SJSA1 (cell line): ENCODE data around the gene KLC1. TPM values are rescaled to one million over a fixed set of nuclear protein-coding genes. Genes with fewer than 3 reads are reported as not detected.

ENCODE experiments used
- DNase-seq, 2 experiments: peaks; one replicate each; pipeline ENCODE4 v3.0.0-alpha.2; 2015 to 2020; ENCODE audit warnings: low spot score in 2 of 2, low read depth in 1 of 2
- H3K27ac ChIP-seq: fragments of 250-450 bp; sonication (Bioruptor Pico); 2 replicates; pipeline ENCODE4 v1.5.1; 2020; ENCODE audit warnings: mild to moderate bottlenecking, moderate library complexity
- H3K27me3 ChIP-seq: fragments of 250-450 bp; sonication (Bioruptor Pico); replicated peaks from 2 replicates; pipeline ENCODE4 v1.5.1; 2020; ENCODE audit warnings: mild to moderate bottlenecking, moderate library complexity
- H3K36me3 ChIP-seq: fragments of 250-450 bp; sonication (Bioruptor Pico); 2 replicates; pipeline ENCODE4 v1.5.1; 2020; ENCODE audit warnings: mild to moderate bottlenecking
- H3K4me1 ChIP-seq: fragments of 250-450 bp; sonication (Bioruptor Pico); replicated peaks from 2 replicates; pipeline ENCODE4 v1.6.1; 2021; ENCODE audit warnings: mild to moderate bottlenecking
- H3K4me3 ChIP-seq: fragments of 250-450 bp; sonication (Bioruptor Pico); 2 replicates; pipeline ENCODE4 v1.5.1; 2020; ENCODE audit warnings: mild to moderate bottlenecking
- H3K9me3 ChIP-seq: fragments of 250-450 bp; sonication (Bioruptor Pico); replicated peaks from 2 replicates; pipeline ENCODE4 v1.5.1; 2020; ENCODE audit warnings: mild to moderate bottlenecking
- total RNA-seq: library from RNA; depleted of rRNA; stranded (reverse); fragments of >200 nt; shearing (Covaris generic); gene quantifications from 2 replicates; pipeline ENCODE4 v1.2.3, GENCODE V29; 2014

Gene KLC1
- total RNA-seq, 1 experiment from 2014 or later = 196 TPM

- Histone ChIP-seq H3K36me3 (peaks cover 87% of the 10 kb centered on the region), H3K4me3 (no peak overlapping the region)
These were observed 27.7 kb downstream of the KLC1 start for GRCh38 chr14:103656756-103657133.

DNA sequence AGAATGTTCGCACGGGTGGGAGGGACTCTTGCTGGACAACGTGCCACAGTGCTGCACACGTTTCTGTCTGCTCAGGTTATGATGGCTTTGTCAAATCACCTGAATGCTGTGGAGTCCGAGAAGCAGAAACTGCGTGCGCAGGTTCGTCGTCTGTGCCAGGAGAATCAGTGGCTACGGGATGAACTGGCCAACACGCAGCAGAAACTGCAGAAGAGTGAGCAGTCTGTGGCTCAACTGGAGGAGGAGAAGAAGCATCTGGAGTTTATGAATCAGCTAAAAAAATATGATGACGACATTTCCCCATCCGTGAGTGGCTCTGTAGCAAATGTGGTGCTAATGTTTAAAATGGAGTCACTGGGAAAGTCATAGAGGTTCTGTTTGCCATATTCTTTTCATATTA is 28.5 kb downstream of the KLC1 start:
- Histone ChIP-seq H3K4me3 (no peak overlapping the region), H3K9me3 (no peaks in the 10 kb centered on the region), H3K4me1 (peaks cover 17% of the 10 kb centered on the region), H3K27me3 (no peaks in the 10 kb centered on the region), H3K36me3 (peaks cover 91% of the 10 kb centered on the region), H3K27ac (no peak overlapping the region)
- no peak for DNase-seq

More at GRCh38 chr14:103656756-103657133, 27.7 kb downstream of the KLC1 start:
- DNase-seq = no peak
- Histone ChIP-seq H3K27me3 (no peaks in the 10 kb centered on the region), H3K27ac (no peak overlapping the region), H3K9me3 (no peaks in the 10 kb centered on the region), H3K4me1 (peaks cover 17% of the 10 kb centered on the region)

DNA sequence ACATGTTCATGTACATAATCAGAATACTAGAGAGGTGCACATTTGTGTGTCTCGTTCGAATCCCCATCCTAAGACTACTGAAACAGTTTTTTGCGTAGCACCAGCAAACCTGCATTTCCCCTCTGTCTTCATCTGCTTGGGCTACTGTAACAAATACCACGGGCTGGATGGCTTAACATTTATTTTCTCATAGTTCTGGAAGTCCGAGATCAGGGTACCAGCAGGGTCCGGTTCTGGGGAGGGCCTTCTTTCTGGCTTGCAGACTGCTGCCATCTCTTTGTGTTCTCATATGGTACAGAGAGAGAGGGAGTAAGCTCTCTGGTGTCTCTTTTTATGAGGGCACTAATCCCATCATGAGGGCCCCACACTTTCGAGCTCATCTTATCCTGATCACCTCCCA is 30.6 kb downstream of the KLC1 start:
- Histone ChIP-seq H3K27me3 (no peaks in the 10 kb centered on the region), H3K9me3 (no peaks in the 10 kb centered on the region), H3K4me3 (no peak overlapping the region), H3K36me3 (peaks cover 86% of the 10 kb centered on the region), H3K4me1 (peaks cover 26% of the 10 kb centered on the region), H3K27ac (no peak overlapping the region)
- no peak for DNase-seq

GRCh38 chr14:103662029-103662428 is 33.0 kb downstream of the KLC1 start:
- no peaks in the 10 kb centered on the region for H3K9me3 ChIP-seq
- peaks cover 43% of the 10 kb centered on the region for H3K4me1 ChIP-seq
- no peaks in the 10 kb centered on the region for H3K27me3 ChIP-seq
- peaks cover 82% of the 10 kb centered on the region for H3K36me3 ChIP-seq
- no peak overlapping the region for H3K27ac ChIP-seq
- H3K4me3 ChIP-seq = no peak overlapping the region
- DNase-seq = no peak

DNA sequence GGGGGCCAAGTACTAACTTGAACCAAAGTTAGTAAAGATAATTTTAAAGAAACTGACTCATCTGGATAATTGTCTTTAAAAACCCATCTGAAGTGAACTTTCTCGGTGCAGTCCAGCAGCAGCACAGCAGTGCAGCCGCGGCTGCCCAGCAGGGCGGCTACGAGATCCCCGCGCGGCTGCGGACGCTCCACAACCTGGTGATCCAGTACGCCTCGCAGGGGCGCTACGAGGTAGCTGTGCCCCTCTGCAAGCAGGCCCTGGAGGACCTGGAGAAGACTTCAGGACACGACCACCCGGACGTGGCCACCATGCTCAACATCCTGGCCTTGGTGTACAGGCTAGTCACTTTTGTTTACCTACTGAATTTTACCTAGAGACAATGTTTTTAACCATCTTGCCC is 33.6 kb downstream of the KLC1 start:
- Histone ChIP-seq H3K9me3 (no peaks in the 10 kb centered on the region), H3K4me1 (peaks cover 43% of the 10 kb centered on the region), H3K27ac (peak overlapping the region; percentile 11; the same call in 1 of the 2 replicates), H3K27me3 (no peaks in the 10 kb centered on the region), H3K36me3 (peaks cover 82% of the 10 kb centered on the region), H3K4me3 (no peak overlapping the region)
- DNase-seq = no peak

GRCh38 chr14:103663506-103663905 is 34.5 kb downstream of the KLC1 start:
- Histone ChIP-seq H3K4me1 (peaks cover 43% of the 10 kb centered on the region), H3K9me3 (no peaks in the 10 kb centered on the region), H3K27ac (peak overlapping the region; percentile 75), H3K27me3 (no peaks in the 10 kb centered on the region), H3K4me3 (no peak overlapping the region), H3K36me3 (peaks cover 85% of the 10 kb centered on the region)
- DNase-seq = peak in 1 of 2 experiments; percentile 47

DNA sequence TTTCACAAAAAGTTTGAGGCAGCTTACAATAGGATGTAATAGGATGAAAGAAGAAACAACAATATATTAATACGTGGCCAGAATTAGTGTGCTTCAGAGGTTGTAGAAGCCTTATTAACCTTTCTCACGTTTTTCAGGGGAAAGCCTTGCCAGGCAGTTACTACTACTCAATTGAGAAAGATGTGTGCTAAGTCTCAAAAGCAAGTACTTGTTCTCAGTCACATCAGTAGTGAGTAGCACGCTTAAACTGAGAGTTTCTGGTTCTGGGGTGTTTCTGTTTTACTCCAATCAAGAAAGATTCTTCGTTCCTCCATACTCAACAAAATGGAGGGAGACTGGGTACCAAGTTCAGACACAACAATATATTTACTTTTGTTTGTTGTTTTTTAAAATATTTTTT is 38.7 kb downstream of the KLC1 start:
- no peak for DNase-seq
- H3K27ac ChIP-seq = no peak overlapping the region
- H3K4me1 ChIP-seq = peaks cover 36% of the 10 kb centered on the region
- H3K9me3 ChIP-seq = no peaks in the 10 kb centered on the region
- H3K36me3 ChIP-seq = peaks cover 85% of the 10 kb centered on the region
- H3K4me3 ChIP-seq = no peak overlapping the region
- no peaks in the 10 kb centered on the region for H3K27me3 ChIP-seq

DNA sequence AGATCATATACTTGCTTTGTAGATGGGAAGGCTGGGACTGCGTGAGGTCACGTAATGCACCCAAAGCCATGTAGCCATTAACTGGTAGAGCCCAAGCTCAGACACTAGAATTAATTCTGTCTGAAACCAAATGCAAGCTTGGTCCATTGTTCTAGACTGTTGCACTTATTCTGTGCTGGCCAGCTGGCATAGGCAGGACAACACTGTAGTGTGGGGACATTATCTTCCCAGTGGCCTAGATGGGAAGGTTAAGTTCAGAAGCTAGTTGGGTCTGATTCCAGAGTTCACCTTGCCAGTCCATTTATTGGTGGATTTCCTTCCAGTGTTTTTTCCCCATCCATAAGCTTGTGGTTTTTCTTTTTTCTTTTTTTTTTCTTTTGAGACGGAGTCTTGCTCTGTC is 39.1 kb downstream of the KLC1 start:
- no peaks in the 10 kb centered on the region for H3K9me3 ChIP-seq
- no peak overlapping the region for H3K4me3 ChIP-seq
- H3K27ac ChIP-seq = no peak overlapping the region
- DNase-seq = no peak
- H3K36me3 ChIP-seq = peaks cover 85% of the 10 kb centered on the region
- H3K27me3 ChIP-seq = no peaks in the 10 kb centered on the region
- H3K4me1 ChIP-seq = peaks cover 32% of the 10 kb centered on the region

GRCh38 chr14:103669370-103669769 is 40.4 kb downstream of the KLC1 start:
- Histone ChIP-seq H3K27me3 (no peaks in the 10 kb centered on the region), H3K9me3 (no peaks in the 10 kb centered on the region), H3K4me1 (peaks cover 19% of the 10 kb centered on the region), H3K4me3 (no peak overlapping the region), H3K36me3 (peaks cover 91% of the 10 kb centered on the region), H3K27ac (no peak overlapping the region)
- DNase-seq = no peak

- no peaks in the 10 kb centered on the region for H3K27me3 ChIP-seq
- DNase-seq = no peak
- no peak overlapping the region for H3K27ac ChIP-seq
- H3K9me3 ChIP-seq = no peaks in the 10 kb centered on the region
- H3K4me3 ChIP-seq = no peak overlapping the region
- no peaks in the 10 kb centered on the region for H3K4me1 ChIP-seq
- peaks cover 97% of the 10 kb centered on the region for H3K36me3 ChIP-seq
These were observed 42.9 kb downstream of the KLC1 start for GRCh38 chr14:103671911-103672310.

- no peak overlapping the region for H3K4me3 ChIP-seq
- no peak for DNase-seq
- no peak overlapping the region for H3K27ac ChIP-seq
- H3K27me3 ChIP-seq = no peaks in the 10 kb centered on the region
- no peaks in the 10 kb centered on the region for H3K4me1 ChIP-seq
- peaks cover 95% of the 10 kb centered on the region for H3K36me3 ChIP-seq
- H3K9me3 ChIP-seq = no peaks in the 10 kb centered on the region
These were observed 46.9 kb downstream of the KLC1 start for GRCh38 chr14:103675957-103676356.

DNA sequence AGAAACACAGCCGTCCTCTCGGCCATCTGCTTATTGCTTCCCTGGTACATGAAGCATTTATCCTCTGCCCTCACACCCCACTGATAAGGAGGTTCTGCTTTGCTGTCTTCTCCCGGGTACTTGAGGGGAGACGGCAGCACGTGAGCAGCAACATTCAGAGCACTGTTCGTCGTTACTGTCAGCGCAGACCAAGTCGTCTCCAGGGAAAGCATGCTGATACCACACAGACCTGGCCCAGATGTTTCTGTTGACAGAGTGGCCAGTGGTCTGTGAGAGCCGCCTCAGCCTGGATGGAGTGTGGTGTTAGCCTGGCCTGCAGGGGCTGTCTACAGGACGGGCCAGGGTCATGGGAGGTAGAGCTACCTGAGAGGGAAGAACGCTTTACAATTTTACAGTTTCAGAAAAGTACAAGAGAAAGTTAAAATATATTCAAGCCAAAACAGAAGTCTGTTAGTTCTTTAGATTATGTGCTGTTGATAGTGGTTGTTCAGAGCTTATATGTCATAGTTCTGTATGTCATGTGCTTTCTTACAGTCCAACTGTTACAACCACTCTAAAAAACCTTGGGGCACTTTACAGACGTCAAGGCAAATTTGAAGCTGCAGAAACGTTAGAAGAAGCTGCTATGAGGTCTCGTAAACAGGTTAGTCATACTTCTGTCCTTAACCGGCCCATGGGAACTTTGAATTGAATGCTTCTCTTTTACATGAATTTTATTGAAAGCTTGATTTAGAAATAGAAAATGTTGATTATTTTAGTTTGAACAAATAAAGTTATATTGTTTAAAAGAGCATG is 48.1 kb downstream of the KLC1 start:
- no peak for DNase-seq
- H3K9me3 ChIP-seq = no peaks in the 10 kb centered on the region
- H3K4me1 ChIP-seq = no peaks in the 10 kb centered on the region
- H3K36me3 ChIP-seq = peaks cover 95% of the 10 kb centered on the region
- no peak overlapping the region for H3K4me3 ChIP-seq
- H3K27ac ChIP-seq = no peak overlapping the region
- no peaks in the 10 kb centered on the region for H3K27me3 ChIP-seq

GRCh38 chr14:103679351-103679750 is 50.3 kb downstream of the KLC1 start:
- H3K27me3 ChIP-seq = no peaks in the 10 kb centered on the region
- H3K4me3 ChIP-seq = no peak overlapping the region
- peaks cover 92% of the 10 kb centered on the region for H3K36me3 ChIP-seq
- no peaks in the 10 kb centered on the region for H3K9me3 ChIP-seq
- no peaks in the 10 kb centered on the region for H3K4me1 ChIP-seq
- H3K27ac ChIP-seq = no peak overlapping the region
- DNase-seq = no peak

DNA sequence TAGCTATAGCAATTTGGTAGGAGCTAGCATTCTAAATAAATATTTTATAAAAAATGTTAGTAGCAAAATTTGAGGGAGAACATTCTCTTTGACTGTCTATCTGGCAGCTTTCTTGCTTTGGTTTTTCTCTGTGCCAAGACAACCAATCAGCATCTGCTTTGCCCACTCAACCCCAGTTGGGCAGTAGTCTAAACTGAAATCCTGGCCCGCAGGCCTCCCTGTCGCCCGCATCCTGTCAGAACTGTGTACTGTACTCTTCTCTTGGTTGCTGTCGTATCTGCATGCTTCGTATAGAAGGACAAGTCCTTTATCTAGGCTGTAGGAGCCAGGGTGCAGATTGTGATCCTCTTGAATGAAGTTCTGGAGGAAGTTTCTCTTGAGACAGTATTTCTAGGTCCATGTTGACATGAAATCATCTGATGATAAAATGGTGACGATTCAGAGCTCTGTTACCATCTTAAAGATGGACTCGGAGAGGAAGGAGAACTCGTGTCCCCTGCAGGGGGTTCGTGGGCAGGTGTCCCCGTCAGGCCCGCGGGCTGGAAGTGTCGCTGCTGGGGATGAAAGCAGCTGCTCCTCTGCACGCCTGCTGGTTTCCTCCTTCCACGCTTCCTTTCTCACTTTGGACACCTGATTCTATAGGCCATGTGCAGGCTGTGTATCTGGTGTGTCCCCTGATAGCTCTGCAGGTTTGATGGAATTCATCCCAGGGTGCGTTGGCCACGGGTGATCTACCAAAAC is 51.6 kb downstream of the KLC1 start:
- Histone ChIP-seq H3K9me3 (no peaks in the 10 kb centered on the region), H3K27ac (no peak overlapping the region), H3K36me3 (peaks cover 92% of the 10 kb centered on the region), H3K4me1 (no peaks in the 10 kb centered on the region), H3K27me3 (no peaks in the 10 kb centered on the region), H3K4me3 (no peak overlapping the region)
- no peak for DNase-seq
